GM18505 (cell line): ENCODE measurements around the gene NCOR2.

Experiments
- ATAC-seq: cut with Tn5 transposase; IDR thresholded peaks from one replicate; pipeline ENCODE4 v1.9.1; 2021; ENCODE audit not compliant: unreplicated experiment
- POLR2A ChIP-seq: IDR thresholded peaks from 4 replicates; pipeline ENCODE4 v1.6.1; 2011; ENCODE audit warnings: borderline replicate concordance; ENCODE audit not compliant: insufficient read depth, insufficient read length; ENCODE audit errors: extremely low read depth

NCOR2 gene

DNA sequence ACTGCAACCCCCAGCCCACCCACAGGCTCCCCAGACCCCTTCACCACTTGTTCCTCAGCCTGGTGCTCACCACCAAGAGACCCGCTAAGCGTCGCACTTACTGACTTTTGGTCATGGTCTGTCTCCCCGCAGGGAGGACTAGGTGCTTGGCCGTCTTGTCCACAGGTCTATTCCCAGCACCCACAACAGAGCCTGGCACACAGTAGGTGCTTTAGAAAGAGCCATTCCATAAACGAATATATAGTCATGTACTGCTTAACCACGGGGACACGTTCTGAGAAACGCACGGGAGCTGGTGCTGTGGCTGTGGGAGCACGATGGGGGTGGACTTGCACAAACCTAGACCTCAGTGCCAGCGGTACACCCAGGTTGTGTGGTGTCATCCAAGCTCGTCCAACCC lies 34.0 kb downstream of the NCOR2 start:
- no peak for ATAC-seq
- TF ChIP-seq POLR2A: no peak

- ATAC-seq: no peak
- TF ChIP-seq POLR2A: no peak
Measured at GRCh38 chr12:124532967-124533366, 34.4 kb downstream of the NCOR2 start.

DNA sequence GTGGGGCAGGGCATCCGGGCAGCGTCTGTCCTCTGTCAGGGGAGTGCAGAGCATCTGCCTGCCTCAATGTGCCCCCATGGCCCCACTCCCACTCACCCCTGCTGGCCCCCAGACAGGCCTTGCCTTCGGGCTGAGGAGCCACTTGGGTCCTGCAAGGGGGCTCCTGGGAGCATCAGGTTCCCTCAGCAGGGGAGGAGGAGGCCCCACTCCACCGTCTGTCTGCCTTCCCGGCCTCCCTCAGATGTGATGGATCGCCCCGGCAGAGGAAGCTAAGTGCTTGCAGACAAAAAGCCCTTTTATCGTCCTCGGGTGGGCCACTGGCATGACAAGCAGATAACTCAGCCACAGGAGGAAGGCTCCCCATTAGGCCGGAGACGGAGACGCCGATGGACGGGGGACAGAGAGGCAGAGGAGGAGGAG lies 35.1 kb downstream of the NCOR2 start:
- ATAC-seq: no peak
- no peak for TF ChIP-seq POLR2A

DNA sequence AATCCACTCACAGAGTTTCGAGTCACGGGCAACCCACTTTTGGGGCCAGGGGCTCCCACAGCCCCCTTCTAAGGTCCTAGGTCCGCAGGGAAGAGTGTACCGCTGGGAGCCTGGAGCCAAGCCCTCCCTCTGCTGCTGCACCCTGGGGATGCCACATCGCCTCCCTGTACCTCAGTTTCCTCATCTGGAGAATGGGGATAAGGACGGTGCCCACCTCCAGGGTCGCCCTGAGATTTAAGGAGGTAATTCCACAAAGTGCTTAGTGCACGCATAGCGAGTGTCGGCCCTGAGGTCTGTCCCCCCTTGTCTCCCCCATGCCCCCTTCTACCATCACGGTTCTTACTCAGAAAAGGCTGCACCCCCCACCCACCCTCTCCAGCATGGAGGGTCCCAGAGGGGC lies 35.5 kb downstream of the NCOR2 start:
- TF ChIP-seq POLR2A: no peak
- ATAC-seq: no peak

GRCh38 chr12:124531281-124531745 lies 36.1 kb downstream of the NCOR2 start:
- TF ChIP-seq POLR2A: no peak
- no peak for ATAC-seq

DNA sequence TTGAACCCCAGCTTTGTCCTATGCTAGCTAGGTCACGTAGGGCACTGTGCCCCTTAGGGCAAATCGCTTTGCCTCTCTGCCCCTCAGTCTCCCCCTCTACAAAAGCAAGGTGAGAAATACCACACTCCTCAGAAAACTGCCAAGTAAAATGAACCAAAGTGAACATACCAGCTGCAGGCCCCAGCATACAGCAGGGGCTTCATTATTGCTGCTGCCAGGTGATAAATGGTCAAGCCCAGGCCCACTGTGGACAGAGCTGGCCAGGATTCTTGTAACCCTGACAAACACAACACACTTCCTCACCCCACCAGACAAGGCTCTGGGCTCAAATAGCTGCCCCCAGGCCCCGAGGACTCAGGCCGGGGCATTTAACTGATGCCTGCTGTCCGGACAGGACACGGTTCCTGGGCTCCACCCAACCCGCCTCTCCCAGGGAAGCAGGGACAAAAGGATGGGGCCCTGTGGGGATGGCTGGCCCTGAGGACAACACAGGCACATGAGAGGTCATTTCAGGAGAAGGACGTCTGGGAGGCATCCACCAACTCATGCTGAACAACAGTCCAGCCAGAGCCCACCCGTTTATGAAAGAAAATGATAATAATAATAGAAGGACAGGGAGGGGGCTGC lies 36.7 kb downstream of the NCOR2 start:
- TF ChIP-seq POLR2A: no peak
- no peak for ATAC-seq

- TF ChIP-seq POLR2A: no peak
- no peak for ATAC-seq
Measured at GRCh38 chr12:124529565-124530276, 37.7 kb downstream of the NCOR2 start.

- ATAC-seq: no peak
- no peak for TF ChIP-seq POLR2A
Measured at GRCh38 chr12:124527861-124528561, 39.4 kb downstream of the NCOR2 start.

DNA sequence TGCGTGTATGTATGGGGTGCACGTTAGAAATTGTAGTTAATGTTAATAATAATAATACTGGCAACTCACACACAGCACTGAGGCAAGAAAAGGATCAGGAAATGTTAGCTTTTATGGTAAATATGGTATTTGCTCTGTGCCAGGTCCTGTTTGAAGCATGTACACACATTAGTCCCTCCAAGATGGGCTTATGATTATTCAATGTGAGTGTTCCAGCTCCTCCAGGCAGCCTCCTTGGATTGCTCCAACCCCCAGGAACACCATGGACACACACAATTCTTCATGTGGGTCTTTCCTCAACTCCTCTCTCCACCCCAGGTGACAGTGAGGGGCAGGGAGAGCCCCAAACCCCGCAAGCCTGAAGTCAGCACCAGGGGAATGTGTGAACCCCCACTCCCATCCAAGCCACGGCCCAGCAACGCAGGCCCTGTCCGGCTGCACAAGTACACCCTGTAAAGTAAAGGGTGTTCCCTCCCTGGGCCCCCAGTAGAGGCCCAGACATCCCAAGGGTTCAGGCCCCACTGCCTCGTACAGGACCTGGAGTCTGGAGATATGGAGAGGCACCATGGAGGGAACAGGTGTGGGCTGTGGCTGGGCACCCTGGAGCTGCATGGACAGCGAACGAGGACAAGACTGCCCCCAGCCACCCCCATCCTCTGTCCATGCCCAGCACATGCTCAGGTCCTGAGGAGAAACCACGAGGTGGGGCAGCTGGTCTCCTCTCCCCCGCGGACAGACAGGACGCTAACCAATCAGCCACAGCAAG lies 41.3 kb downstream of the NCOR2 start:
- no peak for TF ChIP-seq POLR2A
- no peak for ATAC-seq

DNA sequence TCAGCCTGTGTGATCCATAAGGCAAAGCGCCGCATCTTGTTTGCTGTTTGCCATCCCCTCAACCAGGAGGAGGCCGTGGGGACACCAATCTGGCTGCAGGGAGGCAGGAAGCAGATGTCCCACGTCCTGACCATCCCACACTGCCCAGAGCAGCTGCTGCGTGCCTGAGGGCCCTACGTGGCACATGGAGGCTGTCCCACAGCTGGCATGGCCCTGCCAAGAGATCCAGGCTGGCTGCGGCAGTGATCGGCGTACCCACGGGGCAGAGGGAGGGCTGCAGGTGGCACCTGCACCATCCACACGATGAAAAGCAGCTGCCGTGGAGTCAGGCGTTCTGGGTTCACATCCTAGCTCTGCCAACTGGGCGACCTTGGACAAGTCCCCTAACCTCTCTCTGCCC lies 42.0 kb downstream of the NCOR2 start:
- TF ChIP-seq POLR2A: no peak
- ATAC-seq: no peak

DNA sequence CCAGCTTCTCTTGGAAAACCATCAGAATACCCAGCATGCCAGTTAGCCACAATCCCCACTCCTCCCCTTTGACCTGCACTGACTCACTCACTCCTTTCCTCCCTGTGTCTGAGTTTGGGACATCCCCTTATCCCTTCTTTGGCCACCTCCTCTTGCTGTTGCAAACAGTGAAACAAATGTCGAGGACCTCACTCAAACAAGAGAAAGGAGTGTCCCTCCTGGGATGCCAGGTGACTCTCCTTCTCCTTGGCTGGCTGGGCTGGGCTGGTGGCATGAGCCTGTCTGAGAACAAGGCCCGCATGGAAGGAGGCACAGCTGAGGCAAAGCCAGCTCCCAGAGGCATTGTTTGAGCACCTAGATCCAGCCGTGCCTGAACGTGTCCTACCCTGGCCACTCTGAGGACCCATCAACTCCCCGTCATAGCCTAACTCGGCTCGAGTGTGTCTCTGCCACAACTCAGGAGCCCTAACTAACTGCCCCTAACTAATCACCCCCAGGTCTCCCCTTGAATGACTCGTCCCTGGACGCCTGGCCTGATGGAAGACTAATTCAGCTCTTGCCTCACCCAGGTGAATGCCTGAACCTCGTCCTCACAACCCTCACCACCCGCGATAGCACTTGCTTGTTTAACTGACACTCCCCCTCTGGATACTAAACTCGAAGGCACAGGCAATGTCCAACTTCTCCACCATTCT lies 43.0 kb downstream of the NCOR2 start:
- ATAC-seq: no peak
- no peak for TF ChIP-seq POLR2A

DNA sequence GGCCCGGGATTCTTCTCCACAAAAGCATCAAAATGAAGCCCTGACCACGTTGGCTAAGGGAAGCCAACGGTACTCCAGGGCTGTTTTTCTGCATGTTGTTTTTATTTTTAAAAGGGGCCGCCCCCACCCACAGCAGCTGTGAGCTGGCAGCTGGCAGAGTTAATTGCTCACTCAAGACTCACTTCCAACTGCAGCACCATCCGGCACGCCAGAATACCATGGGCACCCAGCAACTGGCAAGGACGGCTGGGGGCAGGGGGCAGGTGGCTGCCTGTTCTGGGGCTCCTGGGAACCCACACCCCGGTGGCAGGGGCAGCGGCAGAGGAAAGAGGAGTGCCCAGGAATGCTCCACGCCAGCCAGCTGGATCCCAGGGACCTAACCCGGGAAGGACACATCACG lies 44.3 kb downstream of the NCOR2 start:
- no peak for ATAC-seq

GRCh38 chr12:124520907-124521306 lies 46.5 kb downstream of the NCOR2 start:
- no peak for TF ChIP-seq POLR2A

More for the DNA sequence above, 44.3 kb downstream of the NCOR2 start:
- TF ChIP-seq POLR2A: no peak

More at GRCh38 chr12:124520907-124521306, 46.5 kb downstream of the NCOR2 start:
- no peak for ATAC-seq
